Activated naive CD4-positive, alpha-beta T cell treated with anti-CD3 and anti-CD28 coated beads for 36 hours (primary cell): ENCODE data around the gene ZNF83. TPM values are rescaled to one million over a fixed set of nuclear protein-coding genes. Genes with fewer than 3 reads are reported as not detected.
"Not testable (repeated sequence)": the region's sequence is repeated elsewhere in the genome, so short reads cannot be mapped to it uniquely, and the experiment has no call there.

Experiments
- CTCF ChIA-PET: fragments of 350-600 bp; sonication (Branson Sonifier 250); formaldehyde crosslinking; loops from one replicate; lab custom pipeline; 2021; ENCODE audit warnings: antibody characterized with exemption; lab: Charles Lee
- DNase-seq: peaks from one replicate; pipeline ENCODE4 v3.0.0-alpha.2; 2020
- H3K27ac Mint-ChIP-seq: one replicate; pipeline ENCODE4 v1.8.0; 2021; ENCODE audit warnings: mild to moderate bottlenecking, mixed read lengths
- H3K27me3 Mint-ChIP-seq: one replicate; pipeline ENCODE4 v1.8.0; 2021; ENCODE audit warnings: low read depth, mixed read lengths
- H3K36me3 Mint-ChIP-seq: one replicate; pipeline ENCODE4 v1.8.0; 2021; ENCODE audit warnings: low read depth, mixed read lengths
- H3K4me1 Mint-ChIP-seq: one replicate; pipeline ENCODE4 v1.8.0; 2021; ENCODE audit warnings: low read depth, mixed read lengths
- H3K4me3 Mint-ChIP-seq: one replicate; pipeline ENCODE4 v1.8.0; 2021; ENCODE audit warnings: mild to moderate bottlenecking, moderate library complexity, mixed read lengths
- H3K9me3 Mint-ChIP-seq: one replicate; pipeline ENCODE4 v1.8.0; 2021; ENCODE audit warnings: mixed read lengths
- intact Hi-C: fragments of 100-400 bp; cut with micrococcal nuclease; formaldehyde crosslinking; loops from one replicate; pipeline ENCODE4 v1.15.1; 2023
- total RNA-seq, 2 experiments: library from RNA; stranded (reverse); gene quantifications; one replicate each; pipeline ENCODE4 v1.2.3, GENCODE V29; 2021

ZNF83 gene
- total RNA-seq = 10 to 100 TPM; 23.3 to 23.9 TPM

DNA sequence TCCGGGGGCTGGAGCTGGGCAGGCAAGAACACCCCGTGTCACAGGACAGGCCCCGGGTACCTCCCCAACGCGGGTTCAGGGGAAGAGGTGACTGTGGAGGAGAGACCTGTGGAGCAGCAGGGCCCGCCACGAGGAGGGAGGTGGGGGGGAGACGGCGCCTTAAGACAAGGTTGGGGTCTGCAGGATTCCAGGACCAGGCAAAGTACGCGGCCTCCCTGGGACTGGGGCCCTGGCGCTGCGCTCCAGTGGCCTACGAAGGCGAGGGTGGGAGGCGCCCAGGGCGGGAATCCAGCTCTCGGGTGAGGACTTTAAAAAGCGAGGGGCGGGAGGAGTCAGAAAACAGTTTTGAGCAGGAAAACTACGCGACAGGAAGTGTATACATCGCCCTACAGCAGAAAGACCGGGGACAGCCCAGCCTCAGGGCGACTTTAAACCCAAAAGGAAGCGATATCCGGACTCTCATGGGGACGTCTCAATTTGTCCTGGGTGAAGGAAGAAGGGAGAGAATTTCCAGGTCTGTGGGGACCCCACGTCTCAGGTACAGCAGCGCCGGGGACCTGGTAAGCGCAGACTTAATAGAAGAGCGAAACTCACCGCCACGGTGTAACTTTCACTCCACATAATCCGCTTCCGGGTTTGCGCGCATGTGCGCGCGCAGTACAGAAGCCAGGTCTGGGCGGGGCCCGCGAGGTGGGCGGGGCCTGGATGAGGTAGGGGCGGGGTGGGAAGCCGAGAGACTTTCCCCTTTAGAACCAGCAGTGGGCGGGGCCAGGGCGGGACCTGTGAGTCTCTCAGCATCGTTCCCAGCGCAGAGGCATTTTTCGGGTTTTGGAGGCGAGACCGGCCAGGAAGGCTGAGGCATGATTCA is at the start of gene ZNF83:
Gene ZNF83, minus strand, starts transcription at position 638 of the 868 bp plus-strand sequence.
- H3K27me3 Mint-ChIP-seq = no peaks in the 10 kb centered on the region
- H3K36me3 Mint-ChIP-seq = peaks cover 29% of the 10 kb centered on the region
- CTCF ChIA-PET = interaction anchor here (0.5 kb wide), 1 partner anchor 335 kb away, joined by 3 read pairs; no protein-coding TSS in a partner anchor
- peaks cover 22% of the 10 kb centered on the region for H3K9me3 Mint-ChIP-seq
- DNase-seq = peak; percentile 96
- H3K4me1 Mint-ChIP-seq = peaks cover 9% of the 10 kb centered on the region
- intact Hi-C loops = loop anchor here (1.0 to 5.0 kb wide), 5 partner anchors 36 to 449 kb away; partner anchors contain the start of genes ZNF611 and ZNF808
- peak within 1 kb of the TSS; percentile 85 for H3K4me3 Mint-ChIP-seq
- H3K27ac Mint-ChIP-seq = peak within 1 kb of the TSS; percentile 92

DNA sequence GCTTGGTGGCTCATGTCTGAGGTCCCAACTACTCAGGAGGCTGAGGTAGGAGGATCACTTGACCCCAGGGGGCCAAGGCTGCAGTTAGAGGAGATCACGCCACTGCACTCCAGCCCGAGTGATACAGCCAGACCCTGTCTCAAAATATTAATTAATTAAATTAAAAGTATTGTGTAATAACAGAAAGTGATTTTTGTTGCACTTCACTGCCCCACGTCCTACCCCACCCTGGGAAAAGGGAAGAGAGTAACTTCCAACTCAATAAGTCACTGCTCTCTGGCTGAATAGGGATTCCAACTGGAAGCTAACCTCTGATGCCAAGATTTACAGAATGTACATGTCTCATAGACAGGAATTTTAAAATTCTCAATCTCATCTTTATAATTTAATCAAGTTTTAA is 49.5 kb upstream of the ZNF83 start:
- H3K27me3 Mint-ChIP-seq = no peaks in the 10 kb centered on the region
- no peaks in the 10 kb centered on the region for H3K9me3 Mint-ChIP-seq
- intact Hi-C loops = no loop called here
- no peak overlapping the region for H3K4me3 Mint-ChIP-seq
- CTCF ChIA-PET = no interaction called here
- DNase-seq = no peak
- peaks cover 21% of the 10 kb centered on the region for H3K4me1 Mint-ChIP-seq
- peaks cover 29% of the 10 kb centered on the region for H3K36me3 Mint-ChIP-seq
- H3K27ac Mint-ChIP-seq = no peak overlapping the region

DNA sequence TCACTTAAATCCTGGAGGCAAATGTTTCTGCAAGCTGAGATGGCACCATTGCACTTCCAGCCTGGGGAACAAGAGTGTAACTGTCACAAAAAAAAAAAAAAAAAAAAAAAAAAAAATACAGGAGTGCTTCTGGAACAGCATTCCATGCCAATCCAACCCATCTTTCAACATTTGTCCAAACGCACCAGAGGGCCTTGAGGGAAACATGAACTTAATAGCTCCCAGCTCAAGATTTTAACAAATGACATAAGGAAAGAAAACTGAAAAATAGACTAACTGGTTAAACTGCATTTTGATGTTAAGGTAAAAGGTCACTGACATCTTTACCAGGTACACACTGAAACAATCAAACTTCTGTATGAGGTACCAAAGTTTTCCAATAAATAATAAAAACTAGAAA is 47.7 kb upstream of the ZNF83 start:
- Mint-ChIP-seq H3K27me3 (no peaks in the 10 kb centered on the region), H3K9me3 (no peaks in the 10 kb centered on the region), H3K4me3 (no peak overlapping the region), H3K36me3 (peaks cover 38% of the 10 kb centered on the region), H3K4me1 (peaks cover 21% of the 10 kb centered on the region), H3K27ac (no peak overlapping the region)
- DNase-seq = no peak
- CTCF ChIA-PET = no interaction called here
- intact Hi-C loops = no loop called here

DNA sequence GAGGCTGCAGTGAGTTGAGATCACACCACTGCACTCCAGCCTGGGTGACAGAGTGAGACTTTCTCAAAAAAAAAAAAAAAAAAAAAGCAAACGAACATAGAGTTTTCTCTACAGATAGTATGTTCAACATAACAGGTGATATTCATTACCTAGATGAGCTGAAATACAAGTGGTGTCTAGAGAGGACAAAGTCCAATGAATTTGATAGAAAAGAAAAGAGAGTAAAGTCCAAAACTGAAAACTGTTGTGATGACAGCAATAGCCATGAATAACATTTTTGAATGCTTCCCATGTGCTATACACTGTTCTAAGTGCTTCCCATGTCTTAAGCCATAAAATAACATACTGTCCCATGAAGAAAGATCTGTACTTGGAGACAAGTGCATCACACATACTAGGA is 43.1 kb upstream of the ZNF83 start:
- CTCF ChIA-PET, H3K9me3 Mint-ChIP-seq, intact Hi-C loops: not testable (repeated sequence)

DNA sequence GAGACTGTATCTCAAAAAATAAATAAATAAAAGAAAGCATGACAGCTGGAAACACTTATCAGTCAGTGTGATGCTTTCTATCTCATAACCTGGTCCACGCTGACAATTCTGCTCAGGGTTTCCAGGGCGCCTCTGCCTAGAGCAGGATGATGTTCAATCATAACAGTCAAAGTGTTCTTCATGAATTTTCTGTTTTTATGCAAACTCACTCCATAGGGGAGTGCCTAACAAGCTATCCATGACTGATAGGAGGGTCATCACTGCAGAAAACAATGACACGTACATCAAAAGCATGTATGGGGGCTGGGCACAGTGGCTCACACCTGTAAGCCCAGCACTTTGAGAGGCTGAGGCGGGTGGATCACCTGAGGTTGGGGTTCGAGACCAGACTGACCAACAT is 41.4 kb upstream of the ZNF83 start:
- H3K27ac Mint-ChIP-seq = no peak overlapping the region
- CTCF ChIA-PET = no interaction called here

More for the DNA sequence above, 43.1 kb upstream of the ZNF83 start:
- not testable (repeated sequence) for DNase-seq, H3K4me3 Mint-ChIP-seq, H3K27ac Mint-ChIP-seq, H3K27me3 Mint-ChIP-seq
- peaks cover 52% of the 10 kb centered on the region for H3K36me3 Mint-ChIP-seq
- peaks cover 14% of the 10 kb centered on the region for H3K4me1 Mint-ChIP-seq

DNA sequence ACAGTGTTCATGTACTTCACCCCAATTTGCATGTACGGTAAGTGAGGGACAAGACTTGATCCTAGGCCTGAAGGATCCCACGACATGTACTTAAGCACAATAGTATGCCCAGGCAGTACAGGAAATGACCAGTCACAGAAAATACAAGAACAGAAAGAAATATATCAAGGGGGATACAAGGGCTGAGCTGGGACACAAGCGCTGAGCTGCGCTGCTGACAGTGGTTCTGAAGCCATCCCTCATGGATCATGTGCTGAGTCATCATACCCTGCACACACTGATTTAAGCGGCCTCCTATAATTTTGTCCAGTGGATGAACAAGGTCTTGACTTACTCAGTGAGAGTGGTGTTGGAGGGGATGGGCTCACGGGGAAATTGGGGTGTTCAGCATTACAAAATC is 37.1 kb upstream of the ZNF83 start:
- Mint-ChIP-seq H3K4me1 (peaks cover 14% of the 10 kb centered on the region), H3K9me3 (peaks cover 10% of the 10 kb centered on the region), H3K36me3 (peaks cover 64% of the 10 kb centered on the region)
- CTCF ChIA-PET, H3K4me3 Mint-ChIP-seq, H3K27me3 Mint-ChIP-seq, intact Hi-C loops, DNase-seq, H3K27ac Mint-ChIP-seq: not testable (repeated sequence)

More for the DNA sequence above, 41.4 kb upstream of the ZNF83 start:
- DNase-seq = no peak
- intact Hi-C loops = no loop called here
- peaks cover 10% of the 10 kb centered on the region for H3K9me3 Mint-ChIP-seq
- H3K27me3 Mint-ChIP-seq = no peaks in the 10 kb centered on the region
- H3K36me3 Mint-ChIP-seq = peaks cover 58% of the 10 kb centered on the region
- peaks cover 16% of the 10 kb centered on the region for H3K4me1 Mint-ChIP-seq
- H3K4me3 Mint-ChIP-seq = no peak overlapping the region

DNA sequence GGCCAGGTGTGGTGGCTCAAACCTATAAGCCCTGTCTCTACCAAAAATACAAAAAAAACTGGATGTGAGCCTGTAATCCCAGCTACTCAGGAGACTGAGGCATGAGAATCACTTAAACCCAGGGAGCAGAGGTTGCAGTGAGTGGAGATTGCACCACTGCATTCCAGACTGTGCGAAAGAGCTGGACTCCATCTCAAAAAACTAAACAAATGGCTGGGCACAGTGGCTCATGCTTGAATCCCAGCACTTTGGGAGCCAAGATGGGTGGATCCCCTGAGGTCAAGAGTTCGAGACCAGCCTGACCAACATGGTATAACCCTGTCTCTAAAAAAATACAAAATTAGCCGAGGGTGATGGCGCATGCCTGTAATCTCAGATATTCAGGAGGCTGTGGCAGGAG is 34.9 kb upstream of the ZNF83 start:
- Mint-ChIP-seq H3K36me3 (peaks cover 69% of the 10 kb centered on the region), H3K4me1 (peaks cover 7% of the 10 kb centered on the region), H3K27me3 (no peaks in the 10 kb centered on the region), H3K27ac (no peak overlapping the region), H3K9me3 (peaks cover 6% of the 10 kb centered on the region), H3K4me3 (no peak overlapping the region)
- intact Hi-C loops = no loop called here
- CTCF ChIA-PET = no interaction called here
- no peak for DNase-seq

DNA sequence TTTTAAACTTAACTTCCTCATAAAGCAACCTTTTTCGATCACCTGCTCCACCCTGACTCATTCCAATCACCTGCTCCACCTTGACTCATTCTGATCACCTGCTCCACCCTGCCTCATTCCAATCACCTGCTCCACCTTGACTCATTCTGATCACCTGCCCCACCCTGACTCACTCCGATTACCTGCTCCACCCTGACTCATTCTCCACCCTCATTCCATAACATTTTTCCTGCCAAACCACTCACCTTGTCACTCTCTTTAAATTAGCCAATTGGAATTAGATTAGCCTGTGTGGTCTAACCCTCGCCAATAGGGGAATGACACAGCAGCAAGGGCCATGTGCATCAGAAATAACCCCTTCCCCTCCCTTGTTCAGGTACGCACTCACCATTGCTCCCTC is 31.9 kb upstream of the ZNF83 start:
- Mint-ChIP-seq H3K27ac (no peak overlapping the region), H3K36me3 (peaks cover 66% of the 10 kb centered on the region)

DNA sequence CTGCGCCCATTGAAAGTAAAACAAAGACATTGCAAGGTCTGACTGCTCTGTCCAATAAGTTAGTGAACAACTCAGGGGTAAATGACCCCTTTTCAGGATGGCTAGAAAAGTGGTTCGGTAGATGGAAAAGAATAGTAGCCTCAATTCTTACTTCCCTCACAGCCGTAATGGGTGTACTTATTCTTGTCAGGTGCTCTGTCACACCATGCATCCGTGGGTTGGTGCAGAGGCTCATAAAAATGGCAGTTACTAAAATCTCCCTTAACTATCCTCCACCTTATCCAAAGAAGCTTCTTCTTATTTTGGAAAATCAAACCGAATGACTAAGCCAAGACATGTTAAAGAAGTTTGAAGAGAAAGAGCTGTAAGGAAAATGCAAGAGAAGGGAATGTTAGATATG is 31.4 kb upstream of the ZNF83 start:
- H3K4me3 Mint-ChIP-seq = no peak overlapping the region
- CTCF ChIA-PET = no interaction called here
- no peaks in the 10 kb centered on the region for H3K27me3 Mint-ChIP-seq
- H3K4me1 Mint-ChIP-seq = peaks cover 7% of the 10 kb centered on the region
- DNase-seq = no peak
- H3K27ac Mint-ChIP-seq = no peak overlapping the region
- intact Hi-C loops = no loop called here
- H3K36me3 Mint-ChIP-seq = peaks cover 66% of the 10 kb centered on the region
- H3K9me3 Mint-ChIP-seq = no peaks in the 10 kb centered on the region

More for the DNA sequence above, 31.9 kb upstream of the ZNF83 start:
- Mint-ChIP-seq H3K4me1 (peaks cover 9% of the 10 kb centered on the region), H3K27me3 (no peaks in the 10 kb centered on the region), H3K4me3 (no peak overlapping the region), H3K9me3 (no peaks in the 10 kb centered on the region)
- DNase-seq = peak; percentile 15
- CTCF ChIA-PET = no interaction called here
- intact Hi-C loops = no loop called here

DNA sequence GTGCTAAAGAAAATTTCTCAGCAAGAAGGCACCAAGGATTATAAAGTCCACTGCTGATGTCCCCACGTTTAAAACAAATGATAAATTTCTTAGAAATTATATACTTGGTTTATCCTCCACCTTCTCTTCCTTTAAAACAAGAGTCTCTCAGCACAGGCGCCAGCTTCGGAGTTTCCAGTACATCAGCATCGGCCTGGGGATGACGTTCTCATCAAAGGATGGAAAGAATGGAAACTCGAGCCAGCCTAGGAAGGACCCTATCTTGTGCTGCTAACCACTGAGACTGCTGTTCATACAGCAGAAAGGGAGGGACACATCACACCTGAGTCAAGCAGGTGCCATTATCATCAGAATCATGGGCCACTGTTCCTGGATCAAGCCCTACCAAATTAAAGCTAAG is 29.8 kb upstream of the ZNF83 start:
- DNase-seq = no peak
- intact Hi-C loops = no loop called here
- no peaks in the 10 kb centered on the region for H3K27me3 Mint-ChIP-seq
- CTCF ChIA-PET = no interaction called here
- H3K9me3 Mint-ChIP-seq = no peaks in the 10 kb centered on the region
- no peak overlapping the region for H3K27ac Mint-ChIP-seq
- H3K4me1 Mint-ChIP-seq = peaks cover 5% of the 10 kb centered on the region
- no peak overlapping the region for H3K4me3 Mint-ChIP-seq
- H3K36me3 Mint-ChIP-seq = peaks cover 63% of the 10 kb centered on the region

DNA sequence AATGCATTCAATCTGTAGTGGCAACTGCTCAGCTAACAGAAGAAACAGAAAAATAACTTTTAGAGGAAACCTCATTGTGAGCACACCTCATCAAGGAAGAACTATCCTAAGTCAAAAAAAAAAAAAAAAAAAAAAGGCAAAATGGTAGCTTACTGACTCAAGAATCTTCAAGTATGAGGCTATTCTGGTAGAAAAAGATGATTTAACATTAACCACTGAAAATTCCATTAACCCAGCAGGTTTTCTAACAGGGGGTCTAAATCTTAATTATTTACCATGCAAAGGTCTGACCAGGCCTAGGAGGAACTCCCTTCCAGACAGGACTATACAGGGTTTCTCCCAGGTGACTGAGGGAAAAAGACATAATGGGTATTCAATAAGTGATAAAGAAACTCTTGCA is 28.4 kb upstream of the ZNF83 start:
- CTCF ChIA-PET = interaction anchor here (0.6 kb wide), 1 partner anchor 220 kb away, joined by 4 read pairs; no protein-coding TSS in a partner anchor
- intact Hi-C loops = no loop called here
- no peak overlapping the region for H3K4me3 Mint-ChIP-seq
- H3K36me3 Mint-ChIP-seq = peaks cover 66% of the 10 kb centered on the region
- no peak overlapping the region for H3K27ac Mint-ChIP-seq
- no peak for DNase-seq
- H3K27me3 Mint-ChIP-seq = no peaks in the 10 kb centered on the region
- peaks cover under 1% of the 10 kb centered on the region for H3K9me3 Mint-ChIP-seq
- H3K4me1 Mint-ChIP-seq = peaks cover 5% of the 10 kb centered on the region

DNA sequence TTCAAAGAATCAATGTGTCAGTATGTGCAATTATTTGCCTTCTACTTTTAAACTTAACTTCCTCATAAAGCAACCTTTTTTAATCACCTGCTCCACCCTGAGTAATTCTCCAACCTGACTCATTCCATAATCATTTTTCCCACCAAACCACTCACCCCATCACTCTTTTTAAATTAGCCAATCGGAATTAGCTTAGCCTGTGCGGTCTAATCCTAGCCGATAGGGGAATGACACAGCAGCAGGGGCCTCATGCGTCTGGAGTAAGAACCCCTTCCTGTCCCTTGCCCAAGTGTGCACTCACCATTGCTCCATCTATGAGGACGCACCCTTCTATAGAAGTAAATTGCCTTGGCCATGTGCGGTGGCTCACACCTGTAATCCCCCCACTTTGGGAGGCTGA is 27.4 kb upstream of the ZNF83 start:
- Mint-ChIP-seq H3K27me3 (no peaks in the 10 kb centered on the region), H3K4me1 (peaks cover 2% of the 10 kb centered on the region), H3K36me3 (peaks cover 67% of the 10 kb centered on the region), H3K4me3 (no peak overlapping the region), H3K9me3 (peaks cover 2% of the 10 kb centered on the region), H3K27ac (no peak overlapping the region)
- no peak for DNase-seq
- intact Hi-C loops = no loop called here
- CTCF ChIA-PET = interaction anchor here (0.6 kb wide), 1 partner anchor 221 kb away, joined by 4 read pairs; no protein-coding TSS in a partner anchor

DNA sequence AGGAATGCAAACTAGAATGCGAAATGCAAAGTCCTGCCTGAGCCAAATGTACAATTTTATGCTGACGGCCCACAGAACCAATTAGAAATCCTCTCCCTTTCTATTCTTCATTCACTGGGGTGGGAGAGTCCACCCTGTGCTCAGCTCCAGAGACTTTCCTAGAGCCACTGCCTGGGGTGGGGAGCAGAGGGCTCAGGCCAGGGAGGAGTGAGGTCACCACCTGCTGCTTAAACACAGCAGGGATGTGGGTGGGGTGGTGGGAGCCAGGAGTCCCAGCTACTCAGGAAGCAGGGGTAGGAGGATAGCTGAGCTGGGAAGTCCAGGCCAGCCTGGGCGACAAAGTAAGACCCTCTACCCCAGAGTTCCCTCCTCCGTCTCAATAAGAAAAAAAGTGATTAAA is 26.9 kb upstream of the ZNF83 start:
- H3K9me3 Mint-ChIP-seq = peaks cover 2% of the 10 kb centered on the region
- no peak overlapping the region for H3K4me3 Mint-ChIP-seq
- intact Hi-C loops = no loop called here
- H3K36me3 Mint-ChIP-seq = peaks cover 68% of the 10 kb centered on the region
- H3K27ac Mint-ChIP-seq = no peak overlapping the region
- no peaks in the 10 kb centered on the region for H3K27me3 Mint-ChIP-seq
- CTCF ChIA-PET = no interaction called here
- peaks cover 2% of the 10 kb centered on the region for H3K4me1 Mint-ChIP-seq
- DNase-seq = no peak
